HG03196 (cell line): ENCODE measurements around the gene CARD19.
"Not testable (repeated sequence)": the region's sequence is repeated elsewhere in the genome, so short reads cannot be mapped to it uniquely, and the experiment has no call there.

ENCODE experiments used
- ATAC-seq: cut with Tn5 transposase; IDR thresholded peaks from one replicate; pipeline ENCODE4 v1.9.1; 2021; ENCODE audit not compliant: unreplicated experiment

Gene CARD19

DNA sequence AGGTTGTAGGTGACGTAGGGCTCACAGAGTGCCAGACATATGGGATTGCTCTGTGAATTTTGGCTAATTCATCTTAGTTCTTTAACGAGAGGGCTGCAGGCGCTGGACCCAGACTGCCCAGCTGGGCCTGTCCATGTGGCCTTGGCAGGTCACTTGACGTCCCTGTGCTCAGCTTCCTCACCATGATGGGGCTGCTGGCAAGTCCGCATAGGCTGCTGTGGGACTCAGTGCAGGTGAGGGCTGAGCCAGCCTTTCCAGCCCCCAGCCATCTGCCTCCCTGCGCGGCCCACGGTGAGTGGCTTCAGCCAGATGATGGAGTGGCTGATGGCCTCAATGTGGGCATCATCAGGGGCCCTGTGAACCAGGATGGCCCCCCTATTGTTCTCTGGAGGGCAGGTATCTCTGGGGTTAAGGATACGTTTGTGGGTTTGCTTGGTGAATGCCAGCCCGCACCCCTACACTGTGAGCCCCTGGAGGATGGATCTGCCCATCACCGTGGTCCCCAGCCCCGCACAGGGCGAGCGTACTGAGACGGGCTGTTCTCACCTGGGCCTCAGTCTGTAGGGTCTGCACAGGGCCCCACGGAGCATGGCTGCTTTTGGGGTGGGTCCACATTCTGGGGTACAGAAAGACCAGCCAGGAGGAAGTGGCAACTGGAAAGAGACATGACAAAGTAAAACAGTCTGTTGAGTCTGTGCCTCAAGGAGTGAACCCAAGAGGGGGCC, 3.7 kb downstream of the CARD19 start:
- ATAC-seq, result no peak

DNA sequence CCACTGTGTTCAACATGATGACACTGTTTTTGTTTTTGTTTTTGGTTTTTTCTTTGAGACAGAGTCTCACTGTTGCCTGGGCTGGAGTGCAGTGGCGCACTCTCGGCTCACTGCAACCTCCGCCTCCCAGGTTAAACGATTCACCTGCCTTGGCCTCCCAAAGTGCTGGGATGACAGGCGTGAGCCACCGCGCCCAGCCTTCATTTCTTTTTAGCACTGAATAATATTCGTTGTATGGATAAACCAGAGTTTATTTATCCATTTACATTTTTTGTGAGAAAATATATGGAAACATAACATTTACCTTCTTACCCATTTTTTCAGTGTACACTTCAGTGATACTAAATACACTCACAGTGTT, 4.2 kb downstream of the CARD19 start:
- no peak for ATAC-seq

DNA sequence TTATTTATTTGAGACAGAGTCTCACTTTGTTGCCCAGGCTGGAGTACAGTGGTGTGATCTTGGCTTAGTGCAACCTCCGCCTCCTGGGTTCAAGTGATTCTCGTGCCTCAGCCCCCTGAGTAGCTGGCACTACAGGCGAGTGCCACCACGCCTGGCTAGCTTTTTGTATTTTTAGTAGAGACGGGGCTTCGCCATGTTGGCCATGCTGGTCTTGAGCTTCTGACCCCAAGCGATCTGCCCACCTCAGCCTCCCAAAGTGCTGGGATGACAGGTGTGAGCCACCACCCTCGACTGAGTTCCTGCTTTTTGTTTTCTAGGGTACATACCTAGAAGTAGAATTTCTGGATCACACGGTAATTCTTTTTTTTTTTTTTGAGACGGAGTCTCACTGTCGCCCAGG, 5.1 kb downstream of the CARD19 start:
- ATAC-seq, result not testable (repeated sequence)

DNA sequence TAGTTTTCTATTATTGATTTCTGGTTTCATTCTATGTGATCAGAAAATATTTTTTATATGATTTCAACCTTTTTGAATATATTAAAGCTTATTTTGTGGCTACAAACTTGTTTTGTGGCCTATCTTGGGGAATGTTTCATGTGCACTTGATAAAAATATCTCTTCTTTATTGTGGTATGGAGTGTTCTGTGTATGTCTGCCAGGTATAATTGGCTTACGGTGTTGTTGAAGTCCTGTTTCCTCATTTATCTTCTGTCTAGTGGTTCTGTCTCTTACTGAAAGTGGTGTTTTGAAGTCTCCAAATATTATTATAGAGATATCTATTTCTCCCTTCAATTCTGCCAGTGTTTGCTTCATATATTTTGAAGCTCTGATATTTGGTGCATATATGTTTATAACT, 9.6 kb downstream of the CARD19 start:
- ATAC-seq, result no peak

DNA sequence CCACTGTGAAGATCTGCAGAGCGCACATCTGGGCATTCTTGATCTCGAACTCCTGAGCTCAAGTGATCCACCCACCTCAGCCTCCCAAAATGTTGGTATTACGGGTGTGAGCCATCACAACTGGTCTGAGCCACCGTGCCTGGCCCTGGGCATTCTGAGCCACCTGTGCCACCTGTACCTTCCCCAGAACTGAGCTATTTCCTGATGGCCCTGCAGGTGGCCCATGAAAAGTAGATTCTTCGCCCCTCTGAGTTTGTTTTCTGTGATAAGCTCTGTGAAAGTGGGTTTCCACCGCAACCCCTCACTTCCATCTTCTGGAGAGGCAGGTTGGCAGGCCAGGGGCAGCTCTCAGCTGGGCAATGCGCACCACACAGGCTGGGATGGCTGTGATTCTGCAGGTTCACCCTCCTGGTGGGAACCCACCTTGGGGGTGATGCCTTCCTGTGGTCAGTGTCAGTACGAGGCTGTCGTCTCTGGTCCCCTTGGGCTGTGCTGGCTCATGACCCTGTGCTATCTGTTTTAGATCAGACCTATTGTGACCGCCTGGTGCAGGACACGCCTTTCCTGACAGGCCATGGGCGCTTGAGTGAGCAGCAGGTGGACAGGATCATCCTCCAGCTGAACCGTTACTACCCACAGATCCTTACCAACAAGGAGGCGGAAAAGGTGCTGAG, 11.3 kb downstream of the CARD19 start:
- no peak for ATAC-seq

DNA sequence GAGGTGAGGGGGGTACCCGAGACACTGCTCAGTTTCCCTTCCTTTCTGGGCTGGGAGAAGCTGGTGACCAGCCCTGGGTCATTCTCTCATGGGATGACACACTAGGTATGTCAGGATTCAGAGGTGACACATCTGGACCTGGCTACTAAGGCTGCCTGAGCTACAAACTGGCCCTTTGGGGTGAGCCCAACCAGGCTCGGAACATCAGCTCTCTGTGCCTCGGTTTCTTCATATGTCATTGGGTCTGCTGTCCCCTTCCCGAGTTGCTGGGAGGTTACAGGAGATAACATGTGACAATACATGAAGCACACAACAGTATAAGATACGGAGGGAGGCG, 11.8 kb downstream of the CARD19 start:
- no peak for ATAC-seq

DNA sequence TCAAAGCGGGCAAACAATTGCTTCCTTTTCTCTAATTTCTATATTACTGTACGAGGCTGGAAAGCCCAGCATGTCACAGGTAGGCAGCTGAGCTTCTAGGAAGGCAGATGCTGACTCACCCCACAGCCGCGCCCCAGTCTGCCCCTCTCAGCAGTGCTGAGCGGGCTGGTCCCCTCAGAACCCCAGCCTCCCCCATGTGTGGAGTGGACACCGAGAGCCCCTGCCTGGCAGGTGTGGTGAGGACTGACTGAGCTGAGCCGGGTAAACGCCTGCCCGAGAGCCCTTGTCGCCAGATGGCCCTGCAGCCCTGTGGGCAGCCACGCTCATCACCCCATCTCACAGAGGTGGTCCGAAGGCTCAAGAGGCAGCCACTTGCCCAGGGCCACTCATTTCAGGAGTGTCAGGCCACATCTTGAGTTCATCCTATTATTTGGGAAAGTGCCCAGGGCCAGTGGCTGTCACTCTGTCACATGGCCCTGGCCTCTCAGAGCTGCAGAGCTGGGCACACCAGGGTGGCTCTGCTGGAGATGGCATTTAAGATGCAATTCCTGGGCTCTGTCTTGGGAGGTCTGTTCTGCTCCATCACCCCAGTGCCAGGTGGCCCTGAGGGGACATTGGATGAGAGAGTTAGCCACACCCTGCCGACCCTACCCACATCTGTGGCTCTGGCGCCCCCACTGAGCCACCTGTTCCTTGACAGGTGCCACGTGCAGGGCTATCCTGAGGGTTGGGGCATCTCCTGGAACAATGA, 12.4 kb downstream of the CARD19 start:
- no peak for ATAC-seq

DNA sequence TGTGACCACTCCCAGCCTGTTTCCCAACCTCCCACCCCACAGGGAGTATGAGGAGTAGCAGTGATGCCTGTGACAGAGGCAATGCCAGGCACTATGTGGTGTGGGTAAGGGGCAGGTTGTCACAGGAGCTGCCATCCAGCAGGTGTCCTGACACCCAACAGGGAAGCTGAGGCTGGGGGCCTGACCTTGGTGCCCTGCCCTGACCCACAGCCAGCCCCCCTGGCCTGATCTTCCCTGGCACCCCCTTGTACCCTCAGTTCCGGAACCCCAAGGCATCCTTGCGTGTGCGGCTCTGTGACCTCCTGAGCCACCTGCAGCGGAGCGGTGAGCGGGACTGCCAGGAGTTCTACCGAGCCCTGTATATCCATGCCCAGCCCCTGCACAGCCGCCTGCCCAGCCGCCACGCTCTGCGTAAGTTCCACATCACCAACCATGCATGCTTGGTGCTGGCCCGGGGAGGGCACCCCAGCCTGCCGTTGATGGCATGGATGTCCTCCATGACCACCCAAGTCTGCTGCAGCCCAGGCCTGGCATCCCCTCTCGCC, 14.4 kb downstream of the CARD19 start:
- no peak for ATAC-seq

DNA sequence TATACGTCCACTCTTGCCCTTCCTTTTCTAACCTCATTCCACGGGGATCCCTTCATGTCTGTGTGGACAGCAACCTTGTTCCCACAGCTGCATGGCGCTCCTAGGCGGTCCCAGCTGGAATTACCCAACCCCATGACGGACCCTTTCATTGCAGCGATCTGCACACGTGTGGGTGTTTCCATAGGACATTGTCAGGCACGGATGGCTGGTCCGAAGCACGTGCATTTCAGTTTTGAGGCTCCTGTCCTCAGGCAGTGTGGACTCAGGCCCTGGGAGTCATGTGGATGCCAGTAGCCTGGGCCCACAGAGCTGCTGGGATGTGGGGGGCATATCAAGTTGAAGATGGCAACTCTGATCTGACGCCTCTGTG, 15.0 kb downstream of the CARD19 start:
- ATAC-seq, result no peak

DNA sequence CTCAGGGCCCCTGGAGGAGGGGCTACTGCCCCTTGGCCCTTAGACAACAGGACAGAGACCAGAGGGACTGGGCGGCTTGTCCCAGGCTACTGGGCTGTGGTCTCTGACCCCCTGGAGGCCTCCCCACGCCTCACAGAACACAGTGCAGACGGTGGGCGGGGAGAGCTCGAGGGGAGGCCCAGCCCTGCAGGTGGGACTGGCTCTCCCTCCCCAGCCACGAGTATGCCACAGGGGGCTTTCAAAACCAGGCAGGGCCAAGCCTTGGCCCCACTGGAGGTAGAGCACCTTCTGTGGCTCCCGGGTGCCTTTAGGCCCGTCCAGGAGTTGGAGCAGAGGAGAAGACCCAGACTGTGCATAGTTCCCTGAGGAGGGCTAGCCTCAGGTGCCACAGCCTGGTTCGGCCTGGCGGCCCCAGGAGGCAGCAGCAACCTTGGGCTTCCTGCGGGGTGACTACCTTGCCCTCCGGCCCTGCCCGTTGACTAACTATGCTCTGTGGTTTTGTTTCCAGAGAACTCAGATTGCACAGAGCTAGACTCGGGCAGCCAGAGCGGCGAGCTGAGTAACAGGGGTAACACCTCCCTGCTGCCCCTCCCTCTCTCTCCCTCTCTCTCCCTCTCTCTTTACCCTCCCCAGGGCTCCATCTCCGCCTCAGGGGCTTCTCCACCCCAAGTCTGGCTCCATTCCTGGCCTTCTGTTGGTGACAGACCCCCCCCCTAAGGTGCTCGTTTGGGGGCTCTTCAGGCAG, 15.5 kb downstream of the CARD19 start:
- no peak for ATAC-seq

DNA sequence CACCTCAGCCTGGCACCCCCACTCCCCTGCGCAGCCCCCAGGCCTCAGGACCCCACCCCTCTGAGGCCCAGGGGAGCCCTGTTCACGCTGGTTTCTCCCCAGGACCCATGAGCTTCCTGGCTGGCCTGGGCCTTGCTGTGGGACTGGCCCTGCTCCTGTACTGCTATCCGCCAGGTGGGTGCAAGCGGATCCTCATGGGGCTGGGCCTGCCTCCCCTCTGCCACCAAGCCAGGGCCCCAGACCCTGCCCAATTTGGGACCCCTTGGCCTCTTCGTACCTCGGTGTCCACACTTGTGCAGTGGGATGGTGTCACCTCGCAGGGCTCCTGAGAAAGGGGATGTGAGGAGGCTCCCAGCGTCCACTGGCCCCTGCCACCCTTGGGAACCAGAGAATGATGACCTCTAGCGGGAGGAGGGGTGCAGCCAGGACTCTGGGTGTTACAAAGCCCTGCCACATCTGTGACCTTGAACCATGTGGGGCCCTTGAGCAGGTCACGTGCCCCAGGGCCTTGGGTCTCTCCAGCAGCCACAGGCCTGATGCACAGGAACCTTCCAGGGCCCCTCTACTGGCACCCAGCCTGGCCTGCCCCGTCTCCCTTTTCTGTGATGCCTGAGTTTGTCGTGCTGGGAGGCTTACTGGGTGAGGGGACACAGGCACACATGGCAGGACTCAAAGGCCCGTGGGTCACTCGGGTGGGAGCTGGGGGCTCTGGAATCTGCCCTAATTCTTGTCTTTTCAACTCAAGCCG, 16.3 kb downstream of the CARD19 start:
- no peak for ATAC-seq

DNA sequence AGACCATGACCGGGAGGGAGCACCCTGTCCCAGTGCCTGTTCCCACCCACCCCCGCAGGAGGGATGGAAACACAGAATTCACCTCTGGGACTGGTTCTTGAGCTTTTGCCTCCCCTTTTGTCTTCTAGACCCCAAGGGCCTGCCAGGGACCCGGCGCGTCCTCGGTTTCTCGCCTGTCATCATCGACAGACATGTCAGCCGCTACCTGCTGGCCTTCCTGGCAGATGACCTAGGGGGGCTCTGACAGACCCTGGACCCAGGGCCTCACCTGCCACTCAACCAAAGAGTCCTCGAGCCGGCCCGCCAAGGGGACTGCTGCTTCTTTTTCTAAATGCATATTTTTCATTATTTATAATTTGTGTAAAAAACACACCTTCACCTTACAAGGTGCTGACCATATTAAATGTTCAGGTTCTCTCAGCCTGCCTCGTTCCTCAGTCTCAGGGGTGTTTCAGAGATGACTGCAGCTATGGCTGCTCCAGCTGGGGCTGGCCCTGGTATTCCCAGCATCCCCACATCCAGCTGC, 16.9 kb downstream of the CARD19 start:
- no peak for ATAC-seq

DNA sequence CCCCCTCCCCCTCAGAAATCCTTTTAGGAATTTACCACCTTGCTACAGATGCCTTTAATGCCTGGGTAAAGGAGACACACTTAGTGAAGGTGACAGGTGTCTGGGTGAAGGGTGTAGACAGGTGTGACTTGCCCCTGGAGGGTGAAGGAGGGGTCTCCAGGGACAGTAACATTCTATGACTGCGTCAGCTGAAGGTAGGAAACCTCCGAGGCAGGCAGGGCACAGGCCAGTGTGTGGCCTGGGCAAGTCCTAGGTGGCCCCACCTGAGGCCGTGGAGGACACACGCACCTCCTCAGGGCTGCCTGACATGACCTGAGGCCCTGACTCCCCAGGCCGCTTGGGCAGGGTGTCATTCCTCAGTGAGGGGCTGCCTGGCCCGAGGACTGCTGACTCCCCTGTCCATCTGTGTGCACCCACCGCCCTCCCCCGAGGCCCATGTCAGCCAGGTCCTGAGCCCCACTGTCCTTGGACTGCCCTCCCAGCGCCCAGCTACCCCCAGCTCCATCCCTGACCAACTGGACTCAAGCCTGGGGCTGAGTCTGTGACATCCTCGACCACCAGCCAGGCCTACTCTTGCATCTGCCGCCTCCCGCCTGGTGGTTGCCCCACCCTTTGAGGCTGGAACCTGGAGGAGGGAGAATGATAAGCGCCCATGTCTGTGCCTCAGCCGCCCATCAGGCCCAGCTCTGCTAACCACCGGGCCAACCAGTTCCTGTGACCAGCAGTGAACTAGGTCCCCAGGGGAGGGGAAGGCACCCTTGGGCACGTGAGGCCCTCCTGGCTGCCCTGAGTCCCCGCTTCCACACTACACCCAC, 18.4 kb downstream of the CARD19 start:
- no peak for ATAC-seq

DNA sequence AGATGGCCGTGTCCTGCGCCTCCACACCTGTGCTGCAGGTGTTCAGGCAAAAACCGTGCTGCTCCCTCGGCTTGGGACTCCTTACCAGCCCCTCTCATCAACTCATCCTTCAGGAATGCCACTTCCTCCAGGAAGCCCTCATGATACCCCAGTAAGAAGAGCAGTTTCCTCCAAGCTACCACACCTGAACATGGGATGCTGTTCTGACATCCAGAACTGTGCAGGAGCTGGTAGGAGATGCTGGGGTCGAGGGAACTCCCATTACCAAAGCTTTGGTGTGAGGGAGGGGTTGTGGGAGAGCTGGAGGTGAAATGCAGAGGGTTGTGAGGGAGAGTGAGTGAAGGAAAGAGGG, 18.9 kb downstream of the CARD19 start:
- no peak for ATAC-seq

DNA sequence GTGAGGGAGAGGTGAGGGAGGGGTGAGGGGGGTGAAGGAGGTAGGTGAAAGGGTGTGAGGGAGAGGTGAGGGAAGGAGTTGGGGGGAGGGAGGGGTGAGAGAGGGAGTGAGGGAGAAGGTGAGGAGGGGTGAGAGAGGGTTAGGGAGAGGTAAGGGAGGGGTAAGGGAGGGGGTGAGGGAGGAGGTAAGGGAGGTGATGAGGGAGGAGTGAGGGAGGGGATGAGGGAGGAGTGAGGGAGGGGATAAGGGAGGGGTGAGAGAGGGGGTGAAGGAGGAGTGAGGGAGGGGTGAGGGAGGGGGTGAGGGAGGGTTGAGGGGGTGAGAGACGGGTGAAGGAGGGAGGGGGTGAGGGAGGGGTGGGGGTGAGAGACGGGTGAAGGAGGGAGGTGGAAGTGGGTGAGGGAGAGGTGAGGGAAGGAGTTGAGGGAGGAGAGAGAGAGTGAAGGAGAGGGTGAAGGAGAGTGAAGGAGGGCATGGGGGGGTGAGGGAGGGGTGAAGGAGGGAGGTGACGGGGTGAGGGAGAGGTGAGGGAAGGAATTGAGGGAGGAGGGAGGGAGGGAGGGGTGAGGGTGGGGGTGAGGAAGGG, 19.6 kb downstream of the CARD19 start:
- no peak for ATAC-seq

DNA sequence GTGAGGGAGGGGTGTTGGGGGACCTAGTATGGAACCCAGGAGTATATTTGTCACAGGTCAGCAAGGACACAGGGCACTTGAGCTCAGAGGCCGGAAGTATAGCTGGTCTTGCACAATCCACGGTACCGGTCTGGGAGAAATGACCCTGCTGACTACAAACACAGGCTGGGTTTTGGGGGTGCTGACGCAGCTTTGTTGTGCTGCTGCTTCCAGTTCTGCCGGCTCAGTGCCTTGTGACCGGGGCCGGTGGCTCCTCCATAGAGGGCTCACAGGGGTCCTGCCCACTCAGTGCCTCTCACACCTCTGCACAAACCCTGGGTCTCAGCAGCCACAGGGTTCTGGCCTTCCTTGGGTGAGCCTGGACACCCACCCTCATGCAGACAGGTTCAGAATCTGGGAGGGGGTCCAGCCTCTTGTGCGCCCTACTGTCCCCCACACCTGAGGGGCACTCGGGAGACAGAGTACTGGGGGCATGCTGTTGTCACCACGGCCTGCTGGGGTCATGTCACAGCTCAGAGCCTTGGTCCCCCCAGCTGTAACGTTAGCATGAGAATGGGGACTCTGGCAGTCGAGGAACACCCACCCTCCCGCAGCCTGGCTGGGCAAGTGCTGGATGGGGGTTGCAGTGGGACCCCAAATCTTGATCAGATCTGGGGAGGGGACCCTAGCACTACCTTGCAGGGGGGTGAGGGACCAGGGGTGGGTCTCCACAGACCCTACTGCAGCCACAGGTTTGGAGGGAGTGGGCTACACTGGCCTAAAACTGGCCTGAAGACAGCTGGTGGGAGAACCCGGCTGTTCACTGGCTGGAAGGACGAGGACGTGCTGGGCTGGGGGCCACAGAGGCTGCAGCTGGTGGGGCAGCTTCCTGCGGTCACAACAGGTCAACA, 20.3 kb downstream of the CARD19 start:
- ATAC-seq, result no peak

DNA sequence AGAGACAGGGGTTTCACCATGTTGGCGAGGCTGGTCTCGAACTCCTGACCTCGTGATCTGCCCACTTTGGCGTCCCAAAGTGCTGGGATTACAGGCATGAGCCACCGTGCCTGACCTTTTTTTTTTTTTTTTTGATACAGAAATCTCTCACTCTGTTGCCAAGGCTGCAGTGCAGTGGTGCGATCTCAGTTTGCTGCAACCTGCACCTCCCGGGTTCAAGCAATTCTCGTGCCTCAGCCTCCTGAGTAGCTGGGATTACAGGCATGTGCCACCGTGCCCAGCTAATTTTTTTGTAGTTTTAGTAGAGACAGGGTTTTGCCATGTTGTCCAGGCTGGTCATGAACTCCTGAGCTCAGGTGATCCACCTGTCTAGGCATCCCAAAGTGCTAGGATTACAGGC, 21.5 kb downstream of the CARD19 start:
- ATAC-seq, result not testable (repeated sequence)
